ENCODE results near the gene CCDC112.

CCDC112 gene

DNA sequence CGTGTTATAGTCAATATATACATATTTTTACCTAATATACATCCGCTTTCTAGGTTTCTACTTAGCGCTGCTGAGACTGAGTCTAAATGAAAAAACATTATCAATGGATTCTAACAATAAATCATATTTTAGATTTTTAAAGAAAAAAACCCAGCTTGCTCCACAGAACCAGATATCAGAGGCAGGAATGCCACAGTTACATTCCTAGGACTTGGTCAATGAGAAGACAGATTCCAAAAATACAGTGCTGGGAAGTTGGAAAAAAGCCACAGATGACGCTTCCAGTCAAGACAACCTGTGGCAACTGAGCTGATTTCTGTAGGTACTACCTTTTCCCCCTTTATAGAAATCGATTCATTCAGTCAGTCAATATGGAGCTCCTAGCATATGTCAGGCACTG, 577 bp upstream of the CCDC112 start:
- TF ChIP-seq NFIC (IDR thresholded peaks at IDR 0.05) (no peak), RAD21 (IDR thresholded peaks at IDR 0.05; ENCODE audit: low read depth) (no peak), FOXM1 (IDR thresholded peaks at IDR 0.05; ENCODE audit: borderline replicate concordance, low read depth) (no peak), CREB1 (IDR thresholded peaks at IDR 0.05; ENCODE audit: low read depth) (no peak), TAF1 (IDR thresholded peaks at IDR 0.05; ENCODE audit: low read depth) (no peak), CEBPB (IDR thresholded peaks at IDR 0.05) (no peak), EP300 (IDR thresholded peaks at IDR 0.05; ENCODE audit: borderline replicate concordance) (no peak), EGR1 (IDR thresholded peaks at IDR 0.05) (no peak), YY1 (IDR thresholded peaks at IDR 0.05; ENCODE audit: low read depth) (no peak)
- TF ChIP-seq, protein P1, sequence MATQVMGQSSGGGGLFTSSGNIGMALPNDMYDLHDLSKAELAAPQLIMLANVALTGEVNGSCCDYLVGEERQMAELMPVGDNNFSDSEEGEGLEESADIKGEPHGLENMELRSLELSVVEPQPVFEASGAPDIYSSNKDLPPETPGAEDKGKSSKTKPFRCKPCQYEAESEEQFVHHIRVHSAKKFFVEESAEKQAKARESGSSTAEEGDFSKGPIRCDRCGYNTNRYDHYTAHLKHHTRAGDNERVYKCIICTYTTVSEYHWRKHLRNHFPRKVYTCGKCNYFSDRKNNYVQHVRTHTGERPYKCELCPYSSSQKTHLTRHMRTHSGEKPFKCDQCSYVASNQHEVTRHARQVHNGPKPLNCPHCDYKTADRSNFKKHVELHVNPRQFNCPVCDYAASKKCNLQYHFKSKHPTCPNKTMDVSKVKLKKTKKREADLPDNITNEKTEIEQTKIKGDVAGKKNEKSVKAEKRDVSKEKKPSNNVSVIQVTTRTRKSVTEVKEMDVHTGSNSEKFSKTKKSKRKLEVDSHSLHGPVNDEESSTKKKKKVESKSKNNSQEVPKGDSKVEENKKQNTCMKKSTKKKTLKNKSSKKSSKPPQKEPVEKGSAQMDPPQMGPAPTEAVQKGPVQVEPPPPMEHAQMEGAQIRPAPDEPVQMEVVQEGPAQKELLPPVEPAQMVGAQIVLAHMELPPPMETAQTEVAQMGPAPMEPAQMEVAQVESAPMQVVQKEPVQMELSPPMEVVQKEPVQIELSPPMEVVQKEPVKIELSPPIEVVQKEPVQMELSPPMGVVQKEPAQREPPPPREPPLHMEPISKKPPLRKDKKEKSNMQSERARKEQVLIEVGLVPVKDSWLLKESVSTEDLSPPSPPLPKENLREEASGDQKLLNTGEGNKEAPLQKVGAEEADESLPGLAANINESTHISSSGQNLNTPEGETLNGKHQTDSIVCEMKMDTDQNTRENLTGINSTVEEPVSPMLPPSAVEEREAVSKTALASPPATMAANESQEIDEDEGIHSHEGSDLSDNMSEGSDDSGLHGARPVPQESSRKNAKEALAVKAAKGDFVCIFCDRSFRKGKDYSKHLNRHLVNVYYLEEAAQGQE (IDR thresholded peaks at IDR 0.05; ENCODE audit: low read depth): no peak
- TF ChIP-seq, protein P2, sequence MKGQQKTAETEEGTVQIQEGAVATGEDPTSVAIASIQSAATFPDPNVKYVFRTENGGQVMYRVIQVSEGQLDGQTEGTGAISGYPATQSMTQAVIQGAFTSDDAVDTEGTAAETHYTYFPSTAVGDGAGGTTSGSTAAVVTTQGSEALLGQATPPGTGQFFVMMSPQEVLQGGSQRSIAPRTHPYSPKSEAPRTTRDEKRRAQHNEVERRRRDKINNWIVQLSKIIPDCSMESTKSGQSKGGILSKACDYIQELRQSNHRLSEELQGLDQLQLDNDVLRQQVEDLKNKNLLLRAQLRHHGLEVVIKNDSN (IDR thresholded peaks at IDR 0.05): no peak
- TF ChIP-seq, protein P3, sequence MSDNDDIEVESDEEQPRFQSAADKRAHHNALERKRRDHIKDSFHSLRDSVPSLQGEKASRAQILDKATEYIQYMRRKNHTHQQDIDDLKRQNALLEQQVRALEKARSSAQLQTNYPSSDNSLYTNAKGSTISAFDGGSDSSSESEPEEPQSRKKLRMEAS (IDR thresholded peaks at IDR 0.05): no peak

DNA sequence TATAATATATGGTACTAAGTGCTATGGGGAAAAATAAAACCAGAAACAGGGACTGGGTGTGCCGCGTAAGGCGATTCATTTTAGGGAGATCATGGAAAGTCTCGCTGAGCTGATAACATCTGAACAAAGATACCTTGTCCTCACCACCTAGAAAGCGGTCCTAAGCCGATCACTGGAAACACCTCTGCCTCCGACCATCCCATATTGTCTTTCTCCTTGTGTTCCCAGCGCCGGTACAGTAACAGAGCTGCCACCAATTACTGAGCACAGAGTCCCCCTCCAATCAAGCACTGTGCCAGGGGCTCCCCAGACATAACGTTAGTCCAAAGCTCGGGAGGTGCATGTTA, 704 bp downstream of the CCDC112 start:
- TF ChIP-seq CEBPB (IDR thresholded peaks at IDR 0.05) (no peak), EP300 (IDR thresholded peaks at IDR 0.05; ENCODE audit: borderline replicate concordance) (no peak), ZBTB7A (IDR thresholded peaks at IDR 0.05; ENCODE audit: low read depth) (no peak), RAD21 (IDR thresholded peaks at IDR 0.05; ENCODE audit: low read depth) (no peak), EGR1 (IDR thresholded peaks at IDR 0.05) (no peak), TAF1 (IDR thresholded peaks at IDR 0.05; ENCODE audit: low read depth) (no peak), CREB1 (IDR thresholded peaks at IDR 0.05; ENCODE audit: low read depth) (no peak), NFIC (IDR thresholded peaks at IDR 0.05) (no peak), TCF12 (IDR thresholded peaks at IDR 0.05; ENCODE audit: low read depth) (no peak), TEAD4 (IDR thresholded peaks at IDR 0.05) (no peak)
- TF ChIP-seq, protein P3 (IDR thresholded peaks at IDR 0.05): no peak
- TF ChIP-seq, protein P1 (IDR thresholded peaks at IDR 0.05; ENCODE audit: low read depth): no peak
- TF ChIP-seq, protein P2 (IDR thresholded peaks at IDR 0.05): no peak

DNA sequence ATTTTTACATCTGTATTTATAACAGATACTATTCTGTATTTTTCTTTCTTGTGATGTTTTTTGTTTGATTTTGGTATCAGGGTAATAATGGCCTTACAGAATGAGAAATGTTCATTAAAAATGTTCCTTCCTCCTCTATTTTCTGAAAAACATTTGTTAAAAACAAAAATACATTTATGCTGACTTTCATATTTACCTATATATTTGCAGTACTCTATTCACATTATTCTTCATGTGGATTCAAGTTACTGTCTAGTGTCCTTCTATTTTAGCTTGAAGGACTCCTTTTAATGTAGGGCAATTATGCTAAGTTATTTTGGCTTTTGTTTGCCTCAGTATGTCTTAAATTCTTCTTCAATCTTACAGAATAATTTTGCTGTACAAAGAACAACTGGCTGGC, 5.1 kb downstream of the CCDC112 start:
- TF ChIP-seq ZBTB7A (IDR thresholded peaks at IDR 0.05; ENCODE audit: low read depth) (no peak), TAF1 (IDR thresholded peaks at IDR 0.05; ENCODE audit: low read depth) (no peak), CREB1 (IDR thresholded peaks at IDR 0.05; ENCODE audit: low read depth) (no peak), NFIC (IDR thresholded peaks at IDR 0.05) (no peak), FOXM1 (IDR thresholded peaks at IDR 0.05; ENCODE audit: borderline replicate concordance, low read depth) (no peak), EGR1 (IDR thresholded peaks at IDR 0.05) (no peak)
- TF ChIP-seq, protein P1 (IDR thresholded peaks at IDR 0.05; ENCODE audit: low read depth): no peak
- TF ChIP-seq, protein P2 (IDR thresholded peaks at IDR 0.05): no peak

DNA sequence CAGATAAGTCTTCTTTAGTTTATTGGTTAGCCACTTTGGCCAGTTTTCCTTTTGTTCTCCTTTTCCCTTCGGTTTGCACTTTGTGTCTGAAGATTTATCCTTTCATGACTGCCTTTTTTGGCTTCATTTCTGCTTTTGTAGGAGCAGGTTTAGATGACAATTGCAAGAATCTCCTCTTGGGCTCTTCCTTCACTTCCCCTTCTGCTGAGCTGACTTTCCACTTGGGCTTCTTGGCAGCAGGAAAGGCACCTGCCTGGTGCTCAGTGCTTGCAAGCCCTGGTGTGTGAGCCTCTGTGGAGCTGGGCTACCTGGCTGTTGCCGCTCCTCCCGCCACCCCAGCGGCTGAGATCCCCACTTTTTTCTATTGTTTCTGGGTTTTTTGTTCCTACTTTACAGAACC, 7.3 kb downstream of the CCDC112 start:
- no peak for TF ChIP-seq YY1 (IDR thresholded peaks at IDR 0.05; ENCODE audit: low read depth)

DNA sequence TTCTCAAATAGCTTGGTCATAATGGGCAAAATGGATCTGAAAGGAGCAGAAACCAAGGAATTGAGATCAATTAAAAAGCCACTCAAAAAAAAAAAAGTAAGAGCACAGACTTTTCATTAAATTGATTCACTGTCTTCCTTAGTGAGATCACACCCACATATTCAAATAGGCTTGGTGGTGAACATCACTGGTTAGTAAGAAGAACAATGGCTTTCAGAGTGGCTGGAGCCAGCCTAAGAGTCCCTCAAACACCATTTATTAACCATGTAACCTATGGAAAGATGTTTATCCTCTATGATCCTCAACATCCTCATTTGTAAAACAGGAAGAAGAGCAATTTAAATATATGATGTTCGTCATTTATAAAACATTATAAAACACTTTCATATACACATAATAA, 12.4 kb downstream of the CCDC112 start:
- TF ChIP-seq EP300 (IDR thresholded peaks at IDR 0.05; ENCODE audit: borderline replicate concordance): no peak
- no peak for TF ChIP-seq NFIC (IDR thresholded peaks at IDR 0.05)
- no peak for TF ChIP-seq YY1 (IDR thresholded peaks at IDR 0.05; ENCODE audit: low read depth)
- TF ChIP-seq, protein P2 (IDR thresholded peaks at IDR 0.05): no peak
- TF ChIP-seq RAD21 (IDR thresholded peaks at IDR 0.05; ENCODE audit: low read depth): no peak
- TF ChIP-seq TEAD4 (IDR thresholded peaks at IDR 0.05): no peak
- TF ChIP-seq FOXM1 (IDR thresholded peaks at IDR 0.05; ENCODE audit: borderline replicate concordance, low read depth): no peak
- TF ChIP-seq TAF1 (IDR thresholded peaks at IDR 0.05; ENCODE audit: low read depth): no peak
- TF ChIP-seq, protein P1 (IDR thresholded peaks at IDR 0.05; ENCODE audit: low read depth): no peak
- TF ChIP-seq EGR1 (IDR thresholded peaks at IDR 0.05): no peak
- TF ChIP-seq, protein P3 (IDR thresholded peaks at IDR 0.05): no peak
- TF ChIP-seq CREB1 (IDR thresholded peaks at IDR 0.05; ENCODE audit: low read depth): no peak
- TF ChIP-seq ZBTB7A (IDR thresholded peaks at IDR 0.05; ENCODE audit: low read depth): no peak
- no peak for TF ChIP-seq CEBPB (IDR thresholded peaks at IDR 0.05)

All from Ishikawa (cell line).